ENCODE measurements around the gene STKLD1. TPM values are rescaled to one million over a fixed set of nuclear protein-coding genes. Genes with fewer than 3 reads are reported as not detected.
"Not testable (repeated sequence)": the region's sequence is repeated elsewhere in the genome, so short reads cannot be mapped to it uniquely, and the experiment has no call there.

STKLD1 gene
- total RNA-seq, 1 donor from 2014 or later, result not detected

GRCh38 chr9:133443982-133444381, 67.8 kb downstream of the STKLD1 start:
- H3K27ac ChIP-seq, result no peak overlapping the region
- no peak for TF ChIP-seq CTCF (IDR thresholded peaks at IDR 0.05)
- intact Hi-C loops (cut with DNase I), result no loop called here
- no peak overlapping the region for H3K4me3 ChIP-seq
- no peaks in the 10 kb centered on the region for H3K27me3 ChIP-seq
- H3K4me1 ChIP-seq, result no peaks in the 10 kb centered on the region
- no peaks in the 10 kb centered on the region for H3K9me3 ChIP-seq
- H3K36me3 ChIP-seq, result no peaks in the 10 kb centered on the region
- DNase-seq (ENCODE audit: low spot score in 2 of 2), result no peak

- TF ChIP-seq CTCF (IDR thresholded peaks at IDR 0.05), result no peak
- intact Hi-C loops (cut with DNase I), result no loop called here
- Histone ChIP-seq H3K9me3 (no peaks in the 10 kb centered on the region), H3K27ac (no peak overlapping the region), H3K4me3 (no peak overlapping the region), H3K27me3 (no peaks in the 10 kb centered on the region), H3K36me3 (no peaks in the 10 kb centered on the region), H3K4me1 (no peaks in the 10 kb centered on the region)
- DNase-seq (ENCODE audit: low spot score in 2 of 2), result no peak
These were observed 69.3 kb downstream of the STKLD1 start for GRCh38 chr9:133445293-133445969.

- no peaks in the 10 kb centered on the region for H3K36me3 ChIP-seq
- no peak for TF ChIP-seq CTCF (IDR thresholded peaks at IDR 0.05)
- no peak for DNase-seq (ENCODE audit: low spot score in 2 of 2)
- no peaks in the 10 kb centered on the region for H3K9me3 ChIP-seq
- H3K27me3 ChIP-seq, result no peaks in the 10 kb centered on the region
- no peak overlapping the region for H3K27ac ChIP-seq
- H3K4me1 ChIP-seq, result no peaks in the 10 kb centered on the region
- intact Hi-C loops (cut with DNase I), result no loop called here
- H3K4me3 ChIP-seq, result no peak overlapping the region
These were observed 72.4 kb downstream of the STKLD1 start for GRCh38 chr9:133448487-133448972.

GRCh38 chr9:133449760-133450159, 73.6 kb downstream of the STKLD1 start:
- H3K27me3 ChIP-seq, result no peaks in the 10 kb centered on the region
- no peak for DNase-seq (ENCODE audit: low spot score in 2 of 2)
- H3K4me1 ChIP-seq, result no peaks in the 10 kb centered on the region
- H3K36me3 ChIP-seq, result no peaks in the 10 kb centered on the region
- no peak overlapping the region for H3K27ac ChIP-seq
- intact Hi-C loops (cut with DNase I), result no loop called here
- H3K9me3 ChIP-seq, result no peaks in the 10 kb centered on the region
- no peak for TF ChIP-seq CTCF (IDR thresholded peaks at IDR 0.05)
- H3K4me3 ChIP-seq, result no peak overlapping the region

- H3K27me3 ChIP-seq; H3K36me3 ChIP-seq; H3K9me3 ChIP-seq; H3K27ac ChIP-seq; intact Hi-C loops (cut with DNase I); DNase-seq (ENCODE audit: low spot score in 2 of 2); H3K4me3 ChIP-seq; H3K4me1 ChIP-seq: not testable (repeated sequence)
These were observed 75.7 kb downstream of the STKLD1 start for GRCh38 chr9:133451865-133452264.

- intact Hi-C loops (cut with DNase I), result no loop called here
These were observed 76.4 kb downstream of the STKLD1 start for GRCh38 chr9:133452562-133452961.

More at GRCh38 chr9:133452562-133452961, 76.4 kb downstream of the STKLD1 start:
- no peak overlapping the region for H3K4me3 ChIP-seq
- TF ChIP-seq CTCF (IDR thresholded peaks at IDR 0.05), result no peak
- no peaks in the 10 kb centered on the region for H3K36me3 ChIP-seq
- H3K27me3 ChIP-seq, result no peaks in the 10 kb centered on the region
- H3K9me3 ChIP-seq, result no peaks in the 10 kb centered on the region
- no peak for DNase-seq (ENCODE audit: low spot score in 2 of 2)
- no peak overlapping the region for H3K27ac ChIP-seq
- no peaks in the 10 kb centered on the region for H3K4me1 ChIP-seq
